HG03196 (cell line): ENCODE data around the gene SLC18A3.

Experiments
- ATAC-seq: cut with Tn5 transposase; IDR thresholded peaks from one replicate; pipeline ENCODE4 v1.9.1; 2021; ENCODE audit not compliant: unreplicated experiment

The SLC18A3 gene

DNA sequence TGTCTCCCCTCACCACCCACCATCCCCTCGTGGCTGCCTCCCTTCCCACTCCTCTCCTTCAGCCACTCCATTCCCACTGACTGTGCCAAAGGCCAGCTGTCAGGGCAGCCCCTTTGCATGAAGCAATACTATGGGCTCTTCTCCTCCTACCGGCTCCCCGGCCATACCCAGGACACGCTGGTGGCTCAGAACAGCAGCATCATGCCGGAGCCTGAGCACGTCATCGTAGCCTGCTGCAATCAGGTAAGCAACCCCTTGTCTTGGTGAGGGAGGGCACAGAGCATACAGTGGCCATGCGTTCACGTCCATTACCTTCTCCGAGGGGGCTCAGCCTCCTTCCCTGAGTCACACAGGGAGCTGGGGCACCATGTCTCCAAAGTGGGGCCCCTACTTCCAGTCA lies 15.3 kb downstream of the SLC18A3 start:
- ATAC-seq, result no peak

DNA sequence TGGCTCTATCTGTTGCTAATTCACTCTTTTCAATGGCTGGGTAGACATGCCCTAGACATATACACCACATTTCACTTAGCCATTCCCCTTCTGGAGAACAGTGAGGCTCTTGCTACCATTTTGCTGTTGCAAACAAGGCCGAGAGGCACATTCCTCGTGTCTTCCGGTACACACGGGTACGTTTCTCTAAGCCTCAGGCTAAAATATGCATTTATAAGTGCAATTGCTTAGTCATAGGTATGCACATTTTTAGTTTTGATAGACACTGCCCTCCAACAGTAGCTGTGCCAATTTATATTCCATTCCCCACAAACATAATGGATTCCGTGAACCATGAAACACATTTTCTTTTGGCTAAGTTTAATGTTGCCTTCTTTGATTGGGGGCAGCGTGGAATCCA lies 16.9 kb downstream of the SLC18A3 start:
- ATAC-seq, result no peak

DNA sequence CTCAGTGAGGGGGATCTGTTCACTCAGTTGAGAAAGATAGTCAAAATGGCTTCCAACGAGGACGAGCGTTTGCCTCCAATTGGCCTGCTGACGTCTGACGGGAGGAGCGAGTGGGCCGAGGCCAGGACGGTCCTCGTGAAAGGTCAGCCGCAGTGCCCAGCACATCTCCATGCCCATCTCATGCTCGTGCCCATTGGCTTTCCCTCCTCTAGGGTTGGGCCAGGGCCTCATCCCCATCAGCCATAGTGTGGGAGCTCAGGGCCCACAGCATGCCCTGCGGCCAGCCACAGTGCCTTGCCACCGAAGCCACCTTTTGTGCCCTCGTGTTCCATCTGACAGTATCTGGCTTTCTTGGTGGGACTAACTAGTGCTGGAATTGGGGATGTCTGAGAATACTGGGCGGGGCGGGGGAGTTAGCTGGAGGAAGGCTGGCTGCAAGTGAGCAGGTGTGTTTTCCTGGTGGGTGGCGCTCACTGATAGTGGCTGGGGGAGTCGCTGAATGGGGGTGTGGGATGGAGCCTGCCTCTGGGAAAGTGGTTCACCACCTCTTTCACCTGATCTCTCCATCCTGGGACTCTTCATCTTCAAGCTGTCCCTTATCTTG lies 17.6 kb downstream of the SLC18A3 start:
- ATAC-seq, result no peak

DNA sequence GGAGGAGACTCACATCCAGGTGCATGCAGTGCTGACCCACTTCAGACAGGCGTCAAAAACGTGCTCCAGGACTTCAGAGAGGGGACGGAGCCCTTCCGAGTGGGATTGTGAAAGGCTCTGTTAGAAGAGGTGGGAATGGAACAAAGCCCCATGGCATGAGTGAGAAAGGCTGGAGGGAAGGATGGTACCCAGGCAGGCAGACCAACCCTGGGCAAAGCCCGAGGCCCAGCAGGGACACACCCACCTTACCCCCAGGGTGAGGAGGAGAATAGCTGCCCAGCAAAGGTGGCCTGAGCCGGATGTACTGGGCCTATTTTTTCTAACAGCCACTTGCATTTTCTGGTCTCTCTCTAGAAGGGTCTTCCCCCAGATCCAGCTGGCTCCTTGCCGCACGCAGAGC lies 18.5 kb downstream of the SLC18A3 start:
- no peak for ATAC-seq

DNA sequence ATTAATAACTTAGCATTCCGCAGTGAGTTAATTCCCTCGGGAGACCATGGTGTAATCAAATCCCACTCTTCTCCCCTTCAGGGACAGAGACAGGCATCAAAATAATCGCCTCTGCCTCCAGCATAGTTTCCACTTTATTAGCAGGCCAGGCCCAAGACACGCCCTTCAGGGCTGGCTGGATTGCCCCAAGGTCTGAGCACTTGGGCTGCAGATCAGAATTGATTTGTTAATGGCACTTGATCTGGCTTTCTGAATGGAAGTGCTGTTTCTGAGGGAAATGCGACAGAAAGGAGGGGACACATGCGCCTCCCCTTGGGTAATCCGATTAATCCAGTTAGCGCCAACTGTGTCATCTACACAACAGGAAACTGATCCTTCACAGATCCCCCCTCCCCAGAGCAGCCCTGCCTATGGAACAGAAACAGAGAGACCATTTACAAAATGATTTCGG lies 19.3 kb downstream of the SLC18A3 start:
- no peak for ATAC-seq

DNA sequence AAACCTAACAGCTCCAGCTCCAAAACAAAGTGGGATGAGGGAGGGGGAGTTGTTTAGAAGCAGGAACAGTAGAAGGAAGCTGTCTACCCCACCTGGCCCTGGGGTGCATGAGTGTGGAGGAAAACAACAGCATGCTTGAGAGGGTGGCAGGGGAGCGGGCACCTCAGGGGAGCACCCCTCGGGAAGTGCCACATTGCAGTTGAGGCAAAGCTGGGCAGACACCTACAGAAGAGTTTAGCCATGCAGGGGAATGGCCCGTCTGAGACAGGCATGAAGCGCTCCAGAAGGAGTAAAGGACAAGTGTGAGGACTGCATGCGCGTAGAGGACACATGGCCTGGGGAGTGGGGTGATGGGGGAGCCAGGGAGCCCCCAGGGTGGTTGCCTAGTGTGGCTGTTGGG lies 21.9 kb downstream of the SLC18A3 start:
- ATAC-seq, result no peak

DNA sequence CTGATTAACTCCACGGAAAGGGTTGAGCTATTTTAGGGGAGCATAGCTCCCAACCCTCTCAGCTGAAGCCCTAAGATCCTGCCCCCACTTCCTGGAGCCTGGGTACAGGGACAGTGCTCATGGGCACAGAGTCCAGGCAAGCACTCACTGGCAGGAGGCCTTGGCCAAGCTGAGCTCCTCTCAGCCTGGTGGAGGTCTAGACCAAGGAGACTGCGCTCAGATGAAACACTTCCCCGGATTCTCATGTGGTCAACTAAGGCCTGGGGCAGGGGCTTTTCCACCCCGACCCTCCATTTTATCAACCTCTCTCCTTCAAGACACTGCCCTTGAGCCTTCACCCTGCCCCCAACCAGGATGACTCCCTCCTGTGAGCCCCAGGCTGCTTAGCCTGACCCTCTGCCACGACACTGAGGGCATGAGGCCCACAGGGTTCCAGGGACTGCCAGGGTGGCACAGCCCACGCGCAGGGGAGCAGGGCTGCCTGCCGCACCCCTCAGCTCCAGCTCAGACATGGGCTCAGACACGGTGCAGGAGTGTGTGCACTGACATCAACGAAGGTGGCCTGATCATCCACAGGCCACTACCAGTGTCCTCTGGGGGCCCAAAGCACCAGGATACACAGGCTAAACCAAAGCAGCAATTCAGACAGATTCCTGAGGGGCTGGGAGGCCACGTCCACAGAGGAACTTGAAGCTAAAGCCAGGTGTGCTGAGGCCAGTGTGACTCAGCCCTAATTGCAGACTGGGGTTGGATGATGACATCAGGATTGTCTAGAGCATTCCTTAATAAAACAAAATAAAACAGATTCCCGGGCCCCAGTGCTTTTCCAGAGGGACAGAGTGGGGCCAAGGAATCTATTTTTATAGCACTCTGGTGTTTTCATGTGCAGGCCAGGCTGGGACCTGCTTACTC lies 22.6 kb downstream of the SLC18A3 start:
- ATAC-seq, result no peak

DNA sequence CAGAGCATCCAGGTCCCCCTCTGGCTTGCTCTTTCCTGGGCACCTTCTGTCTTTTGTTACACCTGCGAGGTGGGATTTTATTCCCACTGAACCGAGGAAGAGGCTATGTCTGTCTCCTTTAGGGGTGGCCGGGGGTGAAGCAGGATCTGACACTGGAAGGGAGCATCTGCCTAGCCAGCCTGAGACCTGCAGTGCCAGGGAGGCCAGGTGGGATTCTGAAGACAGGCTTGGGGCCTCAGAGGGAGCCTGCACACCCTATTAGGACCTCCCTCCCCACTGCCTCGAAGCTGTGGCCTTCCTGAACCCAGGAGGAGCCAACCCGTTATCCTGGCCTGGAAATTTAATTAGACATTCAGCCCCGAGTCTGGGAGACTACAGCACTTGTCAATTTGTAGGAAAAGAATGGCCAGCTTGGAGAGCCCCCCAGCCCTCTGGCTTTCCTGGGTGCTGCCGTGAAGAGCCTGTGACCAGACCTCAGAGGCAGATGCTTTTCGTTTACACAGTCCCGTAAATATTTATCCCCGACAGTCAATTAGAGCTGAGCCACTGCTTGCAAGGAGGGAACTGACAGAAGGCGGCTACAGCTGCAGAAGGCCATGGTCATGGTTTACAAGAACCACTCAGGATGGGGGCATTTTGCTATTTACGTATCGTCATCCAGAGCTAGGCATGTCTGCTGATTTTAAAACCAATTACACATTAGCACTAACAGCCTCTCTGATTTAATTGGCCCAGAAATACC lies 23.4 kb downstream of the SLC18A3 start:
- ATAC-seq, result no peak

DNA sequence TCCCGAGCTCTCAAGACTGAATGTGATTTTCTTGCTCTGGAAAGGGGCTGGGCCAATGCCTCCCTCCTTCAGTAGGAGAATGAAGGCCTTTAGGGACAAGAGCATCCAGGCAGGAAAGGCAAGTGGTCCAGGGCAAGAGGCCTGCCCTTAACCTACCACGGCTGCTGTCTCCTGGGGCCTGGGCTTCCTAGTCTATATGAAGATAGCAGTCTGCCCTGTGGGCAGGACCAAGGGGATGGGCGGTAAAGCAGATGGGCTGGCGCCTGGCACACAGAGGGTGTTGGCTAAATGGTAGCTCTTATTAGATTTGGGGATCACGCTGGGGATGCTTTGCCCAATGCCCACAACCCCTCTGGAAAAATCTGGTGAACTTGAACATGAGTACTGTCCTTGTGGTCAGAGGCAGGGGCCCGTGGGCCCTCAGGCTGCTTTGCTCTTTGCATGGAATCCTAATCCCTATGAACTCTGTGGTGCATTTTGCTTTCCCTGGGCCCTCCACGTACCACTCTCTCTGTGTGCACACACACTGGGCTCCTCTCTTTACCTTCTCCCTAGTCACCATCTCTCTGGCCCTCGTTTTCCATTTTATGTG lies 24.1 kb downstream of the SLC18A3 start:
- no peak for ATAC-seq

DNA sequence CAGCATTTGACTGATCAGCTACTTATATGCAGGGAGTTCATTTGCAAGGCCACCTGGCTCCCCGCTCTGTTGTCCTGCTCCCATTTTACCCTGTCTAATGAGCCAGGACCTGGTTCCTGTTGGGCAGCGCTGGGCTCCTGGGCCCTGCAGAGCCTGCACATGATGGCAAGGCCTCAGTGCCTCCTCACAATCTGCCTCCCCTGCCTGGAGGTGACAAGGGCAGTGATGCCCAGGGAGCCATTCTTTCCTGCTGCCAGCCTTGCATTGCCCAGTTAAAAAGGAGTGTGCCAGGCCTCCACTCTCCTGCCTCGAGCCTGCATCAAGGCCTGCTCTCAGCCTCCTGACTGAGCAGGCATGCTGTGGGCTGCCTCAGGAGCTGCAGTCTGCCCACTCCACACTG lies 32.2 kb downstream of the SLC18A3 start:
- no peak for ATAC-seq

DNA sequence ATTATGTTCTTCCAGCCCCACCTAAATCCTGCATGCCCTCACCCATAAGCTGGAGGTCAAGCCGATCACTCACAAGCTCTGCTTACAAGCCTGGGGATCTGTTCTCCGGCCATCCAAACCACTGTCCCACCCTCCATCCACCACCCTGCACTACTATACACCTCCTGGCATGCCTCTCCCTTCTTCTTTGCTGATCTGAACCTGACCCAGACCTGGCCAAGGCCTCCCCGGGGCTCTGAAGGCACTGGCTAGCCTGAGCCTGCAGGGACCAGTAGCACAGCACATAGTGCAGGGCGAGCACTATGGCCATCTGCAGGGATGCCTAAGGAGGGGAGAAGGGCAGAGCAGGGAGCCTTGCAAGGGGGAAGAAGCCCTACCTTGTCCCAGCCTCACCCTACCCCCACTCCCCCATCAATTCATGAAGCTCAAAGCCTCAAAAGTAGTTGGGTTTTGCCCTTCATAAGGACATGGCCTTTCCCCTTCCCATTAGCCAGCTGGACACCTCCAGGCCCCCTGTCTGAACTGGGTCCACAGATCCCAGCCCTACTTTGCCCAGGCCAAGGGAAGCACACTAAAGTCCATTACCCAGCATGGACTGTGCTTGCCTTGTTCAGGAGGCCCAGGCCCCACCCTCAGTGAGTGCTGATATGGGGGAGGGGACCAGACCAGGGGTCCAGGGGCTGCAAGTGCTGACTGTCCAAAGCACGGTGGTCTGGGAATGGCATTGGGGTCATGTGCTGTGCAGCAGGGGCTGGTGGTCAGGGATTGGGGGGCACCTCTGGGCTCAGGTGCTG lies 33.3 kb downstream of the SLC18A3 start:
- ATAC-seq, result no peak

DNA sequence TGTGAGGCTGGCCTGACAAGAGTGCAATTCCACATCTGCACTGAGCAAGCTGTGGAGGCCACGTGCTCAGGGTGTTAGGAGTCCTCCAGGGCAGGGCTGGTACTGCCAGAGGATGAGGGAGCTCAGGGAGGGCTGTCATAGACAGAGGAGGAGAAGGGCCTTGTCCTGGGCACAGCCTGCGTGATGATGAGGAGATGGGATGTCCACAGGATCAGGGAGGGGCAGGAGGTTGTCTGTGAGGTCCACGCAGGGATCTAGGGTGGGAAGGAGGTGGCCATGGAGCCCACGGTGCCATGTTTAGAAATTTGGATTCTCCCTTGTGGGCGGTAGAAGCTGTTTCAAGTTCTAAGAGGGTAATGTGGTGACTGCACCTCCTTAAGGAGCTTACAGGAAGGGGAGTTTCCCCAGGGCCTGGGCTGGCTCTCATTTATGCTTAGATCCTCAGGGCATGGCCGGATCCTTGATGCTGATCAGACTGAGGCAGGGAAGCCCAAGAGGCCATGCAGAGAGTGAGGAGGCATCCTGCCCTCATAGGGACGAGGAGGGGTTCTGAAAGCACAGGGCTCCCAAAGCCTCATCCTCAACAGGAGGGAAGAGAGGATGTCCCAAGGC lies 34.0 kb downstream of the SLC18A3 start:
- no peak for ATAC-seq

DNA sequence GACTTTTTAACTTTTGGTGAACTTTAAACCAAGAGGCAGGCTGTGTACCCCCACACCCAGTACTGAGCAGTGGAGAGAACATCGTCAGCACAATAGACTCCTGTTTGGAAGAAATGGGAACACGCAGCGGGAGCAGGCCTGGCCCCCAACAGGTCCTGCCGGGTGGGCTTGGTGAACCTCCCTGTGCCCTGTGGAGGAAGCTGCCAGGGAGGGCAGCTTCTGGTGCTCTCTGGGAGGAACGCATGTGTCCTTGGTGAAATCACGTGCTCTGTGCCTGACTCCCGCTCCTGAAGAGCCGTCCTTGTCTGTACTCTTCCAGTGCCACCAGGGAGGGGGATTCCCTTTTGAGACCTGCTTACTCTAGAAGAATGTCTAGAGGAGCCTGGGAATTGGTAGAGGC lies 35.3 kb downstream of the SLC18A3 start:
- ATAC-seq, result no peak

DNA sequence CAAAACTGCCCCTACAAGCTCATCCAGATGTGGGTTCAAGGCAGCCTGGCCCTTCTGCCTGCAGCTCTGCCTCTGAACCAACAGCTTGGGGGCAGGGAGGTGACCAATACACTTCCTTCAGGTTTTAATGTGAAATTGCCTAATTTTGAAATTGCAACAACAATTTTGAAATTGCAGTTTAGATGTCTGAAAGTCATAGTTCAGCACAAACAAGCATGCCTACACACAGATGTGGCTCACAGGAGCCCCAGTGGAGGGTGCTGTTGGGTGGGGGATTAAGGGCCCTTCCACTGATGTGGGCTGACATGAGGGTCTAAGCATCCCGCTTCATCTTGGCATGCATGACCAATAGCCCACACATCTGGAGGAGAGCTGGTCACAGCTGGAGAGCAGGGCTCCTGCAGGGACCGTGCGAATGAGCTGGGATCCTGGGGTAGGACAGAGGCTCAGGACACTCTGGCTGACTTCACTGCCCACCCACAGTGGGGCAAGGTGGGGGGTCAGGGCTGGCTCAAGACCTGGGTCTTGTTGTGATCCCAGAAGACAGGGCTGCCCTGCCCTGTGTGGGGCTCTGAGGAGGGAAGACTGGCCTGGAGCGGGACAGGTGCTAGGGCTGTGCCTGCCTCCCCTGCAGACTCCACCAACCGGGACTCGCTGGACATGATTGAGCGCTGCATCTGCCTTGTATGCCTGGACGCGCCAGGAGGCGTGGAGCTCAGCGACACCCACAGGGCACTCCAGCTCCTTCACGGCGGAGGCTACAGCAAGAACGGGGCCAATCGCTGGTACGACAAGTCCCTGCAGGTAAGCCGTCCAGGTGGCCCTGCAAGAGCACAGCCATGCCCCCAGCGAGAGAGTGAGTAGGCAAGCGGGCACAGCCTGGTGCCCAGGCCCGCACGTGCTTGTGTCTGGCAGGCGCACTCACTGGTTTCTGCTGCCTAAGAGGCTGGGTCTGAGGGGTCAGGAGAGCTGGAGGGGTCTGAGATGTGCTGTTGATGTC lies 36.1 kb downstream of the SLC18A3 start:
- no peak for ATAC-seq

DNA sequence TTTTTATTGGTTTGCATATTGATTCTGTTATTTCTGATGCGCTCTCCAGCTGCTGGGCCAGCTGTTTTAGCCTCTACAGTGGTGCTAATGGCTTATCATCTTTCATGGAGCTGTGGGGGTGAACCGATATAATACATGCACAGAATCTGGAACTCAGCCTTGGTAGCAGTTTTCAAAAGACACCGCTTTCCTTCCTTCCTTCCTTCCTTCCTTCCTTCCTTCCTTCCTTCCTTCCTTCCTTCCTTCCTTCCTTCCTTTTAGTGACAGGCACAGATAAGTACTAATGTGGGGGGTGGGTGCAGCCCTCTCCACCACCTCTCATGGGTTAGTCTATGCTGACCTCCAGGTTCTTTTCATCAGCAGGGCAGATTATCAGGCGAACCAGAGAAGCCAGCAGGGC lies 37.4 kb downstream of the SLC18A3 start:
- ATAC-seq, result no peak

DNA sequence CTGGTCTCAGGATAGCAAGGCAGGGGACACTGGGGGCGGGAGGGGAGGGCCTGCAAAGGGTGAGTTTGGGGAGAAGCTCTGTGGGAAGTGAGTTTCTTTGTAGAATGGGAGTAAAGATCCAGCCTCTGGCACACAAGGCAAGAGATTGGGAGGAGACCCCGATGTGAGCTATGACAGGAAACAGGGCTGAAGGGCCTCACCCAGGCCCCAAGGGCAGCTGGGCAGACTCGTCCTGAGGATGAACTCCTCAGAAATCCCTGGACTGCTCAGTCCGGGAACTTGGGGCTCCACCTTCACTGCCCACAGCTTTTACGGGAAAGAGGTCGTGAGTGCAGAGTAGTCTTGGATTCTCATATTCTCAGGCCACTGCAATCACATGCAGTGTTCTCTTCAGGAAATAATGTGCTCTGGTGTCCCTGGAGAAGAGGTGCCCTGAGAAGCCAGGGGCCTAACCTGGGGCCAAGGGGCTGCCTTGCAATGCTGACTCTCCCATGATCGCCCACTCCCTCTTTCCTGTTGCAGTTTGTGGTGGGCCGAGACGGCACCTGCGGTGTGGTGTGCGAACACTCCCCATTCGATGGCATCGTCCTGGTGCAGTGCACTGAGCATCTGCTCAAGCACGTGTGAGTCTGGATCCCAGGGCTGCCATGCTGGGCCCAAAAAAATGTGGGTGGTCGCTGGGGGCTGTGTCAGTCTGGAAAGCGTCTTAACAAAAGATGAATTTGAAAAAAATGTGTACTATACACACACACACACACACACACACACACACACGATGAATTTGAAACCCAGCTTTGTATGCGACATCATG lies 38.1 kb downstream of the SLC18A3 start:
- no peak for ATAC-seq

DNA sequence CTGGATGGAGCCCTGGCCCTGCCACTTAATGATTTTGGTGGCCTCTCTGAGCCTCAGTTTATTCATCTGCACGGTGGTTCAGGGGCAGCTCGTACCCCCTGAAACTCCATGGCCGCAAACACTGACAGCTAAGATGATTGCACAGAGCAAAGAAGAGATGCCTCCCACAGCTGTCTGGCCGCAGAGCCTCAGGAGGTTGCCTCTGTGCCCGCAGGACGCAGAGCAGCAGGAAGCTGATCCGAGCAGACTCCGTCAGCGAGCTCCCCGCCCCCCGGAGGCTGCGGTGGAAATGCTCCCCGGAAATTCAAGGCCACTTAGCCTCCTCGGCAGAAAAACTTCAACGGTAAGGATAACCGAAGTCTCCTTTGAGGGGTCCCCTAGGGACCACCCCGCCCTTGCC lies 39.2 kb downstream of the SLC18A3 start:
- ATAC-seq, result no peak
